Stimulated activated CD4-positive, alpha-beta T cell treated with anti-CD3 and anti-CD28 coated beads, Interleukin-12 subunit alpha, Interleukin-12 subunit beta, amount 100 ng/mL, for 4 hours (primary cell): ENCODE data around the gene CHST5.
A peak's percentile ranks its signal among the peaks of the same experiment; 100 is the strongest.

Experiments
- DNase-seq: peaks from one replicate; pipeline ENCODE4 v3.0.0-alpha.2; 2020

CHST5 gene

GRCh38 chr16:75535901-75536300 is at the start of gene CHST5:
Gene CHST5, minus strand, starts transcription at chr16:75536108. Its CDS starts 5,724 bp downstream, at chr16:75530384.
- DNase-seq: no peak

GRCh38 chr16:75584108-75584507 is 48.2 kb upstream of the CHST5 start:
- no peak for DNase-seq

GRCh38 chr16:75579281-75579834 is 43.5 kb upstream of the CHST5 start:
- DNase-seq: no peak

GRCh38 chr16:75578725-75579124 is 42.8 kb upstream of the CHST5 start:
- no peak for DNase-seq

- DNase-seq: no peak
These were observed 42.3 kb upstream of the CHST5 start for GRCh38 chr16:75578212-75578611.

GRCh38 chr16:75576384-75576811 is 40.5 kb upstream of the CHST5 start:
- DNase-seq: no peak

- no peak for DNase-seq
These were observed 40.0 kb upstream of the CHST5 start for GRCh38 chr16:75575958-75576357.

GRCh38 chr16:75573955-75574354 is 38.0 kb upstream of the CHST5 start:
- DNase-seq: no peak

- DNase-seq: no peak
These were observed 37.1 kb upstream of the CHST5 start for GRCh38 chr16:75572864-75573542.

- no peak for DNase-seq
These were observed 34.6 kb upstream of the CHST5 start for GRCh38 chr16:75570396-75571065.

GRCh38 chr16:75567911-75568310 is 32.0 kb upstream of the CHST5 start:
- DNase-seq: no peak

- no peak for DNase-seq
These were observed 30.9 kb upstream of the CHST5 start for GRCh38 chr16:75566758-75567255.

GRCh38 chr16:75566040-75566757 is 30.3 kb upstream of the CHST5 start, which contains the start of gene GABARAPL2:
Gene GABARAPL2, plus strand, starts transcription at chr16:75566379. Its CDS starts 108 bp downstream, at chr16:75566487.
- DNase-seq: peak; percentile 92

GRCh38 chr16:75565640-75566039 is 29.7 kb upstream of the CHST5 start:
- no peak for DNase-seq

- DNase-seq: no peak
These were observed 23.9 kb upstream of the CHST5 start for GRCh38 chr16:75559564-75560372.

- DNase-seq: no peak
These were observed 23.0 kb upstream of the CHST5 start for GRCh38 chr16:75558846-75559401.

GRCh38 chr16:75556431-75556950 is 20.6 kb upstream of the CHST5 start:
- no peak for DNase-seq

- peak; percentile 97 for DNase-seq
These were observed 20.0 kb upstream of the CHST5 start, which contains the start of gene TMEM231 for GRCh38 chr16:75555707-75556430. Gene TMEM231, minus strand, starts transcription at chr16:75556252. Its CDS starts 43 bp downstream, at chr16:75556209.

- no peak for DNase-seq
These were observed 19.4 kb upstream of the CHST5 start for GRCh38 chr16:75555213-75555706.

GRCh38 chr16:75552951-75553350 is 17.0 kb upstream of the CHST5 start:
- DNase-seq: no peak

GRCh38 chr16:75550211-75550662 is 14.3 kb upstream of the CHST5 start:
- DNase-seq: no peak
